Endothelial cell of umbilical vein (primary cell): ENCODE data around the gene PLAAT2. TPM values are rescaled to one million over a fixed set of nuclear protein-coding genes. Genes with fewer than 3 reads are reported as not detected.

Source experiments
- BruUV-seq: library from RNA; stranded (reverse); fragments of 400-500 nt; replicated peaks from 2 replicates; lab custom pipeline; 2021; lab: Mats Ljungman, UMichigan
- CTCF ChIA-PET: fragments of 300-600, 350-600 bp; sonication (Branson Sonifier 250); formaldehyde crosslinking; loops from one replicate; lab custom pipeline; 2021; ENCODE audit warnings: antibody characterized with exemption, inconsistent platforms; lab: Charles Lee
- POLR2A ChIA-PET: fragments of 300-600, 350-600 bp; sonication (Branson Sonifier 250); formaldehyde crosslinking; loops from one replicate; lab custom pipeline; 2021; ENCODE audit warnings: antibody characterized with exemption, inconsistent platforms; lab: Charles Lee
- DNase-seq: peaks from one replicate; pipeline ENCODE4 v3.0.0-alpha.2; 2011; ENCODE audit warnings: low read depth, low spot score
- FAIRE-seq: peaks from 2 replicates; lab custom pipeline; 2011; peaks lifted over from hg19 to GRCh38; lab: Jason Lieb, UNC
- H2AFZ ChIP-seq: 2 replicates; pipeline ENCODE4 v1.6.0; 2012; ENCODE audit warnings: low read depth, low read length, control low read depth, inconsistent platforms
- H3K27ac ChIP-seq: 2 replicates; pipeline ENCODE4 v1.5.1; 2011; ENCODE audit warnings: low read depth, mild to moderate bottlenecking, control low read depth, low read length, moderate library complexity; ENCODE audit not compliant: insufficient read depth
- H3K27me3 ChIP-seq, 2 experiments: 2 replicates each; pipeline versions ENCODE4 v1.6.0 to v1.6.1; 2011; ENCODE audit warnings: low read length in 2 of 2, mixed read lengths in 1 of 2; ENCODE audit not compliant: control insufficient read depth in 2 of 2, insufficient read depth in 2 of 2
- H3K36me3 ChIP-seq, 2 experiments: 2 replicates in 1 of 2; 3 replicates in 1 of 2; pipeline ENCODE4 v1.5.1; 2011; ENCODE audit warnings: low read length in 2 of 2, mild to moderate bottlenecking in 1 of 2, moderate library complexity in 1 of 2; ENCODE audit not compliant: control insufficient read depth in 2 of 2, insufficient read depth in 2 of 2; ENCODE audit errors: extremely low read depth in 1 of 2
- H3K4me1 ChIP-seq: 3 replicates; pipeline ENCODE4 v1.5.1; 2011; ENCODE audit warnings: mild to moderate bottlenecking, low read length; ENCODE audit not compliant: control insufficient read depth, insufficient read depth; ENCODE audit errors: extremely low read depth
- H3K4me2 ChIP-seq: 2 replicates; pipeline ENCODE4 v1.6.1; 2011; ENCODE audit warnings: low read length, control low read depth, mixed read lengths; ENCODE audit not compliant: insufficient read depth
- H3K4me3 ChIP-seq, 3 experiments: fragments of 200-600 bp in 1 of 3; sonication (generic), shearing (Covaris generic) in 1 of 3; replicated peaks in 1 of 3; 2 replicates each; pipeline ENCODE4 v1.5.1; 2011 to 2016; ENCODE audit warnings: control low read depth in 3 of 3, low read length in 3 of 3, mild to moderate bottlenecking in 2 of 3, inconsistent platforms in 1 of 3, low read depth in 1 of 3, moderate library complexity in 1 of 3; ENCODE audit not compliant: insufficient read depth in 1 of 3
- H3K79me2 ChIP-seq: 2 replicates; pipeline ENCODE4 v1.6.0; 2012; ENCODE audit warnings: low read length, inconsistent platforms; ENCODE audit not compliant: control insufficient read depth, insufficient read depth
- H3K9ac ChIP-seq: replicated peaks from 2 replicates; pipeline ENCODE3; 2011; ENCODE audit warnings: low read length, control low read depth; ENCODE audit not compliant: insufficient read depth; ENCODE audit errors: extremely low read depth
- H3K9me1 ChIP-seq: replicated peaks from 3 replicates; pipeline ENCODE4 v1.6.0; 2011; ENCODE audit warnings: mild to moderate bottlenecking, low read length; ENCODE audit not compliant: control insufficient read depth, insufficient read depth; ENCODE audit errors: extremely low read depth
- H3K9me3 ChIP-seq: replicated peaks from 2 replicates; pipeline ENCODE4 v1.5.1; 2012; ENCODE audit warnings: low read length, inconsistent platforms; ENCODE audit not compliant: control insufficient read depth, insufficient read depth
- H4K20me1 ChIP-seq: replicated peaks from 2 replicates; pipeline ENCODE3; 2011; ENCODE audit warnings: mild to moderate bottlenecking, low read length; ENCODE audit not compliant: control insufficient read depth, insufficient read depth; ENCODE audit errors: extremely low read depth
- EZH2 ChIP-seq: IDR thresholded peaks from 2 replicates; pipeline ENCODE4 v1.6.1; 2012; ENCODE audit warnings: borderline replicate concordance, low read depth, mild to moderate bottlenecking, moderate library complexity, low read length, inconsistent platforms; ENCODE audit not compliant: severe bottlenecking
- FOS ChIP-seq: IDR thresholded peaks from 2 replicates; pipeline ENCODE4 v1.6.1; 2011; ENCODE audit warnings: mild to moderate bottlenecking, low read length, moderate library complexity, borderline replicate concordance; ENCODE audit not compliant: insufficient read depth
- GATA2 ChIP-seq: IDR thresholded peaks from 2 replicates; pipeline ENCODE4 v1.7.0; 2011; ENCODE audit warnings: low read depth, mild to moderate bottlenecking, moderate library complexity, mixed read lengths, low read length; ENCODE audit not compliant: insufficient read length, insufficient read depth
- JUN ChIP-seq: IDR thresholded peaks from 2 replicates; pipeline ENCODE4 v1.6.1; 2011; ENCODE audit warnings: borderline replicate concordance, low read depth; ENCODE audit not compliant: insufficient read length, insufficient read depth
- MAX ChIP-seq: IDR thresholded peaks from 2 replicates; pipeline ENCODE4 v1.6.1; 2011; ENCODE audit not compliant: insufficient read depth, insufficient read length
- MYC ChIP-seq: IDR thresholded peaks from one replicate; pipeline ENCODE4 v1.6.1; 2011; ENCODE audit warnings: mild to moderate bottlenecking, low read depth, low read length
- POLR2A ChIP-seq: IDR thresholded peaks from 2 replicates; pipeline ENCODE4 v1.6.1; 2012; ENCODE audit warnings: low read depth, mild to moderate bottlenecking, control low read depth, low read length
- POLR2AphosphoS5 ChIP-seq: IDR thresholded peaks from 2 replicates; pipeline ENCODE4 v1.6.1; 2012; ENCODE audit warnings: low read depth, mild to moderate bottlenecking, control low read depth, low read length, moderate library complexity; ENCODE audit not compliant: insufficient read depth
- dilution Hi-C: fragments of 300-500 bp; cut with MboI; formaldehyde crosslinking; loops from one replicate; pipeline ENCODE4 v1.15.0; 2019; ENCODE audit warnings: low sequenced_read_pairs; ENCODE audit not compliant: extremely low pct_ligation_motif_present
- intact Hi-C: fragments of 100-400 bp; cut with micrococcal nuclease; formaldehyde crosslinking; loops from one replicate; pipeline ENCODE4 v1.10.0; 2022
- polyA plus RNA-seq, 4 experiments: library from polyadenylated mRNA; depleted of rRNA in 3 of 4; stranded (reverse) in 3 of 4; unstranded in 1 of 4; fragments of >200 nt; gene quantifications; 2 replicates each; pipeline versions ENCODE4 v1.2.1 to v1.2.3, GENCODE V29; 2011 to 2012; ENCODE audit warnings: missing spikeins in 1 of 4
- total RNA-seq: library from RNA; stranded (reverse); gene quantifications from 2 replicates; pipeline ENCODE4 v1.2.3, GENCODE V29; 2021
- TF ChIP-seq, protein P1 (sequence below), 2 donors: IDR thresholded peaks; 1 replicate in 1 of 2; 2 replicates in 1 of 2; pipeline ENCODE4 v1.5.1; 2011; ENCODE audit warnings: low read length in 2 of 2, mild to moderate bottlenecking in 2 of 2, moderate library complexity in 2 of 2, control low read depth in 1 of 2, inconsistent platforms in 1 of 2, low read depth in 1 of 2; ENCODE audit not compliant: insufficient read depth in 1 of 2; ENCODE audit errors: extremely low read depth in 1 of 2

The PLAAT2 gene
- total and polyA plus RNA-seq, 2 donors (not counting 3 experiments of a cell fraction or from before 2014, with no cell fraction given), result 0.40 TPM; not detected in 1

- ChIA-PET CTCF (no interaction called here), POLR2A (no interaction called here)
- H3K27ac ChIP-seq, result no peak overlapping the region
- BruUV-seq, result no TSS peak
- H3K4me1 ChIP-seq, result peaks cover 7% of the 10 kb centered on the region
- FAIRE-seq (no peak), DNase-seq (no peak)
- no peaks in the 10 kb centered on the region for H4K20me1 ChIP-seq
- no peak overlapping the region for H2AFZ ChIP-seq
- no peaks in the 10 kb centered on the region for H3K79me2 ChIP-seq
- dilution Hi-C loops (no loop called here), intact Hi-C loops (no loop called here)
- no peak overlapping the region for H3K9ac ChIP-seq
- H3K36me3 ChIP-seq, result peaks cover 0 to 2% of the 10 kb centered on the region in 2 experiments
- no peaks in the 10 kb centered on the region for H3K9me1 ChIP-seq
- no peak overlapping the region for H3K4me3 ChIP-seq
- no peak overlapping the region for H3K4me2 ChIP-seq
- no peaks in the 10 kb centered on the region for H3K9me3 ChIP-seq
- H3K27me3 ChIP-seq, result no peaks in the 10 kb centered on the region
- TF ChIP-seq GATA2 (no peak), MAX (no peak), EZH2 (no peak), POLR2AphosphoS5 (no peak), POLR2A (no peak), JUN (no peak), FOS (no peak), MYC (no peak)
- TF ChIP-seq, protein P1, sequence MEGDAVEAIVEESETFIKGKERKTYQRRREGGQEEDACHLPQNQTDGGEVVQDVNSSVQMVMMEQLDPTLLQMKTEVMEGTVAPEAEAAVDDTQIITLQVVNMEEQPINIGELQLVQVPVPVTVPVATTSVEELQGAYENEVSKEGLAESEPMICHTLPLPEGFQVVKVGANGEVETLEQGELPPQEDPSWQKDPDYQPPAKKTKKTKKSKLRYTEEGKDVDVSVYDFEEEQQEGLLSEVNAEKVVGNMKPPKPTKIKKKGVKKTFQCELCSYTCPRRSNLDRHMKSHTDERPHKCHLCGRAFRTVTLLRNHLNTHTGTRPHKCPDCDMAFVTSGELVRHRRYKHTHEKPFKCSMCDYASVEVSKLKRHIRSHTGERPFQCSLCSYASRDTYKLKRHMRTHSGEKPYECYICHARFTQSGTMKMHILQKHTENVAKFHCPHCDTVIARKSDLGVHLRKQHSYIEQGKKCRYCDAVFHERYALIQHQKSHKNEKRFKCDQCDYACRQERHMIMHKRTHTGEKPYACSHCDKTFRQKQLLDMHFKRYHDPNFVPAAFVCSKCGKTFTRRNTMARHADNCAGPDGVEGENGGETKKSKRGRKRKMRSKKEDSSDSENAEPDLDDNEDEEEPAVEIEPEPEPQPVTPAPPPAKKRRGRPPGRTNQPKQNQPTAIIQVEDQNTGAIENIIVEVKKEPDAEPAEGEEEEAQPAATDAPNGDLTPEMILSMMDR (IDR thresholded peaks at IDR 0.05; ENCODE audit: extremely low read depth in 1 of 2, insufficient read depth in 1 of 2, low read depth in 1 of 2, low read length in 2 of 2), result no peak
These were observed 23.4 kb upstream of the PLAAT2 start for GRCh38 chr11:63586451-63587166.
